ENCODE results near the gene SRP68. TPM values are rescaled to one million over a fixed set of nuclear protein-coding genes. Genes with fewer than 3 reads are reported as not detected.
"Not testable (repeated sequence)": the region's sequence is repeated elsewhere in the genome, so short reads cannot be mapped to it uniquely, and the experiment has no call there.

Gene SRP68
- polyA plus RNA-seq, 1 of the 3 experiments (the other 2 are of a cell fraction), result 76.8 TPM

GRCh38 chr17:76046064-76046463 lies 26.3 kb downstream of the SRP68 start:
- POLR2A ChIA-PET, result no interaction called here
- 90% methylated on average over 8 of the region's 8 CpGs for WGBS (ENCODE audit: low lambda C conversion rate)
- CTCF ChIA-PET, result interaction anchor here (0.8 to 2.6 kb wide), 6 partner anchors 9 to 352 kb away, joined by 3 to 12 read pairs (median 4); partner anchors contain the start of gene CDK3

GRCh38 chr17:76044475-76045007 lies 27.8 kb downstream of the SRP68 start:
- H3K27ac ChIP-seq (ENCODE audit: low read depth in 2 of 2, low read length in 1 of 2); H2AFZ ChIP-seq (ENCODE audit: low read depth); H3K4me2 ChIP-seq; H3K9me2 ChIP-seq; H3K4me3 ChIP-seq (ENCODE audit: low read depth in 2 of 2, low read length in 1 of 2); H3K9ac ChIP-seq; DNase-seq; H3K79me2 ChIP-seq (ENCODE audit: insufficient read depth); H3K4me1 ChIP-seq (ENCODE audit: control insufficient read depth in 1 of 2, insufficient read depth in 2 of 2, low read depth in 1 of 2, low read length in 1 of 2); H4K20me1 ChIP-seq (ENCODE audit: insufficient read depth); POLR2A ChIA-PET; H3K9me3 ChIP-seq; H3K27me3 ChIP-seq (ENCODE audit: insufficient read depth); H3F3A ChIP-seq (replicated peaks; ENCODE audit: insufficient read depth): not testable (repeated sequence)
- 93% methylated on average over 11 of the region's 11 CpGs for WGBS (ENCODE audit: low lambda C conversion rate)
- CTCF ChIA-PET, result interaction anchor here (2.6 kb wide), 1 partner anchor 30 kb away, joined by 12 read pairs; no protein-coding TSS in a partner anchor
- H3K36me3 ChIP-seq (replicated peaks in 1 of 2; ENCODE audit: control insufficient read depth in 1 of 2, insufficient read depth in 2 of 2, low read length in 1 of 2), result peaks cover 81 to 93% of the 10 kb centered on the region in 2 experiments

More at GRCh38 chr17:76046064-76046463, 26.3 kb downstream of the SRP68 start:
- no peak overlapping the region for H3K9ac ChIP-seq
- no peaks in the 10 kb centered on the region for H3K9me2 ChIP-seq
- no peaks in the 10 kb centered on the region for H3K4me1 ChIP-seq (ENCODE audit: control insufficient read depth in 1 of 2, insufficient read depth in 2 of 2, low read depth in 1 of 2, low read length in 1 of 2)
- H4K20me1 ChIP-seq (ENCODE audit: insufficient read depth), result no peaks in the 10 kb centered on the region
- H3K36me3 ChIP-seq (replicated peaks in 1 of 2; ENCODE audit: control insufficient read depth in 1 of 2, insufficient read depth in 2 of 2, low read length in 1 of 2), result peaks cover 80 to 88% of the 10 kb centered on the region in 2 experiments
- TF ChIP-seq EZH2phosphoT487 (IDR thresholded peaks at IDR 0.05; ENCODE audit: borderline replicate concordance, low read depth) (no peak), FOSL2 (IDR thresholded peaks at IDR 0.05; ENCODE audit: borderline replicate concordance, low read depth) (no peak), CHD2 (IDR thresholded peaks at IDR 0.05; ENCODE audit: low read length, partially characterized antibody) (no peak), FOXM1 (IDR thresholded peaks at IDR 0.05; ENCODE audit: low read depth) (no peak), GABPA (IDR thresholded peaks at IDR 0.05; ENCODE audit: low read depth) (no peak), TAF1 (IDR thresholded peaks at IDR 0.05; ENCODE audit: borderline replicate concordance, low read depth, low read length) (no peak), EP300 (IDR thresholded peaks at IDR 0.05; ENCODE audit: borderline replicate concordance in 1 of 2, low read depth in 1 of 2, low read length in 1 of 2) (no peak)
- TF ChIP-seq, protein P1, sequence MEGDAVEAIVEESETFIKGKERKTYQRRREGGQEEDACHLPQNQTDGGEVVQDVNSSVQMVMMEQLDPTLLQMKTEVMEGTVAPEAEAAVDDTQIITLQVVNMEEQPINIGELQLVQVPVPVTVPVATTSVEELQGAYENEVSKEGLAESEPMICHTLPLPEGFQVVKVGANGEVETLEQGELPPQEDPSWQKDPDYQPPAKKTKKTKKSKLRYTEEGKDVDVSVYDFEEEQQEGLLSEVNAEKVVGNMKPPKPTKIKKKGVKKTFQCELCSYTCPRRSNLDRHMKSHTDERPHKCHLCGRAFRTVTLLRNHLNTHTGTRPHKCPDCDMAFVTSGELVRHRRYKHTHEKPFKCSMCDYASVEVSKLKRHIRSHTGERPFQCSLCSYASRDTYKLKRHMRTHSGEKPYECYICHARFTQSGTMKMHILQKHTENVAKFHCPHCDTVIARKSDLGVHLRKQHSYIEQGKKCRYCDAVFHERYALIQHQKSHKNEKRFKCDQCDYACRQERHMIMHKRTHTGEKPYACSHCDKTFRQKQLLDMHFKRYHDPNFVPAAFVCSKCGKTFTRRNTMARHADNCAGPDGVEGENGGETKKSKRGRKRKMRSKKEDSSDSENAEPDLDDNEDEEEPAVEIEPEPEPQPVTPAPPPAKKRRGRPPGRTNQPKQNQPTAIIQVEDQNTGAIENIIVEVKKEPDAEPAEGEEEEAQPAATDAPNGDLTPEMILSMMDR (IDR thresholded peaks at IDR 0.05), result no peak
- no peak overlapping the region for H3K27ac ChIP-seq (ENCODE audit: low read depth in 2 of 2, low read length in 1 of 2)
- H3K27me3 ChIP-seq (ENCODE audit: insufficient read depth), result no peaks in the 10 kb centered on the region
- no peaks in the 10 kb centered on the region for H3K9me3 ChIP-seq
- peaks cover 12% of the 10 kb centered on the region for H3F3A ChIP-seq (replicated peaks; ENCODE audit: insufficient read depth)
- H3K4me3 ChIP-seq (ENCODE audit: low read depth in 2 of 2, low read length in 1 of 2), result no peak overlapping the region
- no peak for DNase-seq
- H2AFZ ChIP-seq (ENCODE audit: low read depth), result no peak overlapping the region
- no peak overlapping the region for H3K4me2 ChIP-seq
- H3K79me2 ChIP-seq (ENCODE audit: insufficient read depth), result no peaks in the 10 kb centered on the region; the same call in 1 of the 2 replicates

GRCh38 chr17:76042868-76043267 lies 29.4 kb downstream of the SRP68 start:
- H2AFZ ChIP-seq (ENCODE audit: low read depth); H3K4me1 ChIP-seq (ENCODE audit: control insufficient read depth in 1 of 2, insufficient read depth in 2 of 2, low read depth in 1 of 2, low read length in 1 of 2); H3K4me2 ChIP-seq; H3K27me3 ChIP-seq (ENCODE audit: insufficient read depth); H3K79me2 ChIP-seq (ENCODE audit: insufficient read depth); H3K27ac ChIP-seq (ENCODE audit: low read depth in 2 of 2, low read length in 1 of 2); H3F3A ChIP-seq (replicated peaks; ENCODE audit: insufficient read depth); DNase-seq; H3K4me3 ChIP-seq (ENCODE audit: low read depth in 2 of 2, low read length in 1 of 2); H3K9me3 ChIP-seq; H3K9ac ChIP-seq; H3K9me2 ChIP-seq; H4K20me1 ChIP-seq (ENCODE audit: insufficient read depth); POLR2A ChIA-PET: not testable (repeated sequence)
- H3K36me3 ChIP-seq (replicated peaks in 1 of 2; ENCODE audit: control insufficient read depth in 1 of 2, insufficient read depth in 2 of 2, low read length in 1 of 2), result peaks cover 79 to 95% of the 10 kb centered on the region in 2 experiments
- 97% methylated on average over 3 of the region's 3 CpGs for WGBS (ENCODE audit: low lambda C conversion rate)
- CTCF ChIA-PET, result interaction anchor here (0.6 to 2.5 kb wide), 6 partner anchors 8 to 295 kb away, joined by 3 to 10 read pairs (median 3); no protein-coding TSS in a partner anchor
